H1 (cell line): Measurements from ENCODE around the gene PLEKHM3. TPM values are rescaled to one million over a fixed set of nuclear protein-coding genes. Genes with fewer than 3 reads are reported as not detected.

Experiments
- CTCF ChIA-PET: fragments of 300-600 bp; sonication (Branson Sonifier 250); formaldehyde crosslinking; loops from one replicate; lab custom pipeline; 2021; ENCODE audit not compliant: partially characterized antibody; lab: Charles Lee
- POLR2A ChIA-PET: fragments of 300-600 bp; sonication (Branson Sonifier 250); formaldehyde crosslinking; loops from one replicate; lab custom pipeline; 2021; ENCODE audit warnings: inconsistent platforms; ENCODE audit not compliant: partially characterized antibody; lab: Charles Lee
- DNase-seq, 2 experiments: peaks; one replicate each; pipeline versions ENCODE4 v3.0.0 to v3.0.0-alpha.2; 2010 to 2022; ENCODE audit warnings: low spot score in 2 of 2, low read depth in 1 of 2, mixed read lengths in 1 of 2
- FAIRE-seq: peaks from 2 replicates; lab custom pipeline; 2011; peaks lifted over from hg19 to GRCh38; lab: Jason Lieb, UNC
- H2AFZ ChIP-seq: 2 replicates; pipeline ENCODE4 v1.8.1; 2012; ENCODE audit warnings: low read length, inconsistent platforms
- H2AK5ac ChIP-seq: 2 replicates; pipeline ENCODE4 v1.6.1; 2013; ENCODE audit warnings: low read depth, low read length
- H2BK120ac ChIP-seq: replicated peaks from 2 replicates; pipeline ENCODE3; 2013; ENCODE audit warnings: low read depth, low read length, inconsistent platforms
- H2BK12ac ChIP-seq: 2 replicates; pipeline ENCODE4 v1.6.1; 2013; ENCODE audit warnings: low read depth, low read length
- H2BK15ac ChIP-seq: 2 replicates; pipeline ENCODE4 v1.6.1; 2013; ENCODE audit warnings: low read length
- H2BK20ac ChIP-seq: 2 replicates; pipeline ENCODE4 v1.6.1; 2013; ENCODE audit warnings: low read length
- H2BK5ac ChIP-seq: 2 replicates; pipeline ENCODE4 v1.6.1; 2013; ENCODE audit warnings: low read depth, low read length
- H3K14ac ChIP-seq: 2 replicates; pipeline ENCODE4 v1.6.1; 2013; ENCODE audit warnings: inconsistent platforms; ENCODE audit not compliant: insufficient read length
- H3K18ac ChIP-seq: 2 replicates; pipeline ENCODE4 v1.6.1; 2013; ENCODE audit warnings: low read length; ENCODE audit errors: extremely low read depth
- H3K23ac ChIP-seq: 2 replicates; pipeline ENCODE4 v1.6.1; 2013; ENCODE audit warnings: inconsistent platforms; ENCODE audit not compliant: insufficient read length
- H3K23me2 ChIP-seq: 2 replicates; pipeline ENCODE4 v1.6.1; 2013; ENCODE audit warnings: low read depth, low read length
- H3K27ac ChIP-seq: 2 replicates; pipeline ENCODE4 v1.6.1; 2011; ENCODE audit warnings: low read depth, low read length, inconsistent platforms
- H3K27me3 ChIP-seq, 4 experiments: replicated peaks in 1 of 4; 1 replicate in 1 of 4; 2 replicates in 3 of 4; pipeline versions ENCODE4 v1.6.1 to v1.8.1; 2011 to 2013; ENCODE audit warnings: low read length in 3 of 4, mild to moderate bottlenecking in 3 of 4, inconsistent platforms in 2 of 4, mixed read lengths in 2 of 4, moderate library complexity in 1 of 4; ENCODE audit not compliant: control insufficient read depth in 3 of 4, insufficient read depth in 3 of 4; ENCODE audit errors: extremely low read depth in 1 of 4
- H3K36me3 ChIP-seq, 4 experiments: 2 replicates each; pipeline versions ENCODE4 v1.6.1 to v1.8.1; 2011 to 2013; ENCODE audit warnings: mild to moderate bottlenecking in 4 of 4, low read length in 3 of 4, moderate library complexity in 2 of 4, control low read depth in 1 of 4, inconsistent platforms in 1 of 4; ENCODE audit not compliant: insufficient read depth in 4 of 4, control insufficient read depth in 2 of 4
- H3K4ac ChIP-seq: replicated peaks from 2 replicates; pipeline ENCODE3; 2013; ENCODE audit warnings: low read length, low read depth, mixed read lengths, inconsistent platforms; ENCODE audit not compliant: insufficient read length
- H3K4me1 ChIP-seq, 4 experiments: replicated peaks in 1 of 4; 1 replicate in 1 of 4; 2 replicates in 3 of 4; pipeline versions ENCODE4 v1.6.1 to v1.8.1; 2011 to 2013; ENCODE audit warnings: low read length in 3 of 4, inconsistent platforms in 2 of 4, mixed read lengths in 1 of 4; ENCODE audit not compliant: insufficient read depth in 4 of 4, control insufficient read depth in 3 of 4
- H3K4me2 ChIP-seq, 2 experiments: 2 replicates each; pipeline versions ENCODE4 v1.6.1 to v1.8.1; 2011 to 2013; ENCODE audit warnings: low read depth in 2 of 2, low read length in 2 of 2, control low read depth in 1 of 2, inconsistent platforms in 1 of 2, mild to moderate bottlenecking in 1 of 2; ENCODE audit not compliant: insufficient read depth in 1 of 2
- H3K4me3 ChIP-seq, 4 experiments: fragments of 200-600, 300-600 bp in 1 of 4; sonication (generic), shearing (Covaris generic), sonication (Bioruptor Twin) in 1 of 4; 2 replicates each; pipeline versions ENCODE4 v1.5.1 to v1.8.1; 2011 to 2016; ENCODE audit warnings: low read length in 4 of 4, low read depth in 3 of 4, control low read depth in 2 of 4, inconsistent platforms in 2 of 4, mild to moderate bottlenecking in 2 of 4, mixed read lengths in 1 of 4, moderate library complexity in 1 of 4; ENCODE audit not compliant: insufficient read depth in 2 of 4; ENCODE audit errors: extremely low read depth in 1 of 4
- H3K56ac ChIP-seq: replicated peaks from 2 replicates; pipeline ENCODE3; 2013; ENCODE audit warnings: low read depth, mild to moderate bottlenecking, mixed read lengths, low read length, inconsistent platforms; ENCODE audit not compliant: insufficient read length
- H3K79me1 ChIP-seq: 2 replicates; pipeline ENCODE4 v1.6.1; 2013; ENCODE audit warnings: low read depth, low read length, control low read depth
- H3K79me2 ChIP-seq, 2 experiments: 2 replicates each; pipeline versions ENCODE4 v1.6.1 to v1.8.1; 2012 to 2013; ENCODE audit warnings: low read length in 2 of 2, mild to moderate bottlenecking in 2 of 2, inconsistent platforms in 1 of 2; ENCODE audit not compliant: insufficient read depth in 2 of 2, control insufficient read depth in 1 of 2
- H3K9ac ChIP-seq, 4 experiments: replicated peaks in 1 of 4; 1 replicate in 1 of 4; 2 replicates in 3 of 4; pipeline versions ENCODE4 v1.6.1 to v1.8.1; 2011 to 2013; ENCODE audit warnings: low read depth in 3 of 4, low read length in 3 of 4, control low read depth in 2 of 4, mild to moderate bottlenecking in 2 of 4, moderate library complexity in 2 of 4, inconsistent platforms in 1 of 4; ENCODE audit errors: extremely low read depth in 1 of 4
- H3K9me3 ChIP-seq, 2 experiments: 2 replicates each; pipeline versions ENCODE4 v1.6.1 to v1.8.1; 2012 to 2013; ENCODE audit warnings: mild to moderate bottlenecking in 2 of 2, moderate library complexity in 2 of 2, control low read depth in 1 of 2, inconsistent platforms in 1 of 2, low read depth in 1 of 2, low read length in 1 of 2, mixed read lengths in 1 of 2; ENCODE audit not compliant: insufficient read depth in 2 of 2
- H4K20me1 ChIP-seq, 2 experiments: replicated peaks in 1 of 2; 2 replicates each; pipeline versions ENCODE3 to v1.8.1; 2011 to 2013; ENCODE audit warnings: inconsistent platforms in 2 of 2, low read length in 2 of 2, mild to moderate bottlenecking in 1 of 2; ENCODE audit not compliant: insufficient read depth in 2 of 2, control insufficient read depth in 1 of 2
- H4K5ac ChIP-seq: 2 replicates; pipeline ENCODE4 v1.6.1; 2013; ENCODE audit warnings: low read length, low read depth, mixed read lengths, inconsistent platforms; ENCODE audit not compliant: insufficient read length
- H4K8ac ChIP-seq: 2 replicates; pipeline ENCODE4 v1.8.0; 2013; ENCODE audit warnings: mild to moderate bottlenecking, moderate library complexity, low read length, inconsistent platforms; ENCODE audit not compliant: insufficient read depth; ENCODE audit errors: extremely low read depth
- H4K91ac ChIP-seq: replicated peaks from 2 replicates; pipeline ENCODE3; 2013; ENCODE audit warnings: low read length, mixed read lengths, inconsistent platforms; ENCODE audit not compliant: insufficient read length
- CEBPB ChIP-seq: IDR thresholded peaks from 2 replicates; pipeline ENCODE4 v1.6.1; 2012; ENCODE audit warnings: low read depth, low read length
- POLR2A ChIP-seq, 2 experiments: IDR thresholded peaks; 1 replicate in 1 of 2; 2 replicates in 1 of 2; pipeline ENCODE4 v1.6.1; 2011; ENCODE audit warnings: low read depth in 2 of 2, low read length in 2 of 2, mild to moderate bottlenecking in 2 of 2; ENCODE audit errors: control extremely low read depth in 1 of 2
- RBBP5 ChIP-seq: IDR thresholded peaks from 2 replicates; pipeline ENCODE4 v1.7.1; 2012; ENCODE audit warnings: low read depth, mild to moderate bottlenecking, inconsistent platforms, low read length, moderate library complexity, borderline replicate concordance
- TEAD4 ChIP-seq: IDR thresholded peaks from 2 replicates; pipeline ENCODE4 v1.6.1; 2012; ENCODE audit warnings: low read depth, low read length, inconsistent platforms, mixed read lengths
- WGBS, 2 experiments: shearing (Covaris generic) in 1 of 2; methylation state at CpG; one replicate each; pipeline versions ENCODE4 v1.1.6 to v1.1.7; 2013 to 2015; ENCODE audit warnings: low lambda C conversion rate in 2 of 2, mixed read lengths in 2 of 2, inconsistent platforms in 1 of 2, low coverage in 1 of 2, missing lambda C conversion rate in 1 of 2; ENCODE audit not compliant: insufficient replicate concordance in 2 of 2, insufficient coverage in 1 of 2, insufficient read length in 1 of 2; ENCODE audit errors: extremely low coverage in 1 of 2, missing lambda C conversion rate in 1 of 2; 5-methylcytosine and 5-hydroxymethylcytosine counted together
- polyA plus RNA-seq, 7 experiments: library from polyadenylated mRNA; depleted of rRNA in 3 of 7; stranded (reverse) in 5 of 7; unstranded in 2 of 7; fragments of >200 nt in 5 of 7; fragments of 200-250 nt in 2 of 7; gene quantifications; 1 replicate in 5 of 7; 2 replicates in 1 of 7; 4 replicates in 1 of 7; pipeline versions ENCODE4 v1.2.1 to v1.2.3, GENCODE V29; 2011 to 2013; ENCODE audit warnings: missing spikeins in 2 of 7, mixed read lengths in 2 of 7
- total RNA-seq: library from RNA; stranded (reverse); fragmentation: NEBNext Ultra II Directional; extraction: Animal tissue kit (Norgen Biotek cat#: 25700); gene quantifications from 2 replicates; pipeline ENCODE4 v1.2.1, GENCODE V29; 2021

The PLEKHM3 gene
- total and polyA plus RNA-seq, 2 of the 8 experiments (the other 6 are each of a cell fraction or from before 2014, with no cell fraction given): 2.3 to 5.8 TPM

GRCh38 chr2:207974216-207974605 lies 51.1 kb downstream of the PLEKHM3 start:
- Histone ChIP-seq H4K20me1 (no peaks in the 10 kb centered on the region), H2BK15ac (no peak overlapping the region), H4K8ac (no peak overlapping the region), H4K5ac (no peak overlapping the region), H2BK5ac (no peak overlapping the region), H3K79me2 (no peaks in the 10 kb centered on the region), H2AFZ (no peak overlapping the region), H3K79me1 (no peaks in the 10 kb centered on the region), H3K9ac (peak overlapping the region in 1 of 4 experiments; percentile 14; a peak in 1 of 7 replicates), H4K91ac (peak overlapping the region; percentile 75), H2BK120ac (no peak overlapping the region), H2BK20ac (no peak overlapping the region), H3K27me3 (no peaks in the 10 kb centered on the region), H3K4me2 (no peak overlapping the region), H3K36me3 (peaks cover 0 to 5% (median 0%) of the 10 kb centered on the region in 4 experiments; a peak in 1 of 8 replicates), H3K4me3 (no peak overlapping the region), H3K27ac (no peak overlapping the region), H3K9me3 (no peaks in the 10 kb centered on the region), H3K23me2 (no peaks in the 10 kb centered on the region), H3K4me1 (peaks cover 3 to 28% (median 9%) of the 10 kb centered on the region in 4 experiments; a peak in 5 of 7 replicates), H2BK12ac (no peak overlapping the region), H3K23ac (no peak overlapping the region), H3K18ac (no peak overlapping the region), H3K14ac (no peak overlapping the region), H3K4ac (no peak overlapping the region), H3K56ac (no peak overlapping the region), H2AK5ac (no peak overlapping the region)
- WGBS, 2 experiments: 86% methylated on average over 5 of the region's 5 CpGs; no CpG with 5 or more reads in 1 of the 2 experiments
- no peak for TF ChIP-seq POLR2A (IDR thresholded peaks at IDR 0.05; ENCODE audit: control extremely low read depth in 1 of 2, low read depth in 2 of 2, low read length in 2 of 2)
- TF ChIP-seq CEBPB: peak; percentile 77
- TF ChIP-seq RBBP5: no peak
- peak; percentile 32; the same call in 1 of the 2 replicates for TF ChIP-seq TEAD4
- no peak for FAIRE-seq
- ChIA-PET CTCF (interaction anchor here (0.7 to 9.7 kb wide), 26 partner anchors 9 to 1611 kb away, joined by 3 to 95 read pairs (median 4); partner anchors contain the start of gene FZD5), POLR2A (interaction anchor here (1.0 kb wide), 1 partner anchor 347 kb away, joined by 3 read pairs; no protein-coding TSS in a partner anchor)
- DNase-seq: no peak
